ENCODE measurements around the gene TCEAL5.
"Not testable (repeated sequence)": the region's sequence is repeated elsewhere in the genome, so short reads cannot be mapped to it uniquely, and the experiment has no call there.

The TCEAL5 gene

GRCh38 chrX:103276581-103277002, at the start of gene TCEAL5:
Gene TCEAL5 (minus strand): TSS chrX:103276750. CDS start chrX:103274563, 2,187 bp downstream.
- ATAC-seq, result no peak
- Mint-ChIP-seq H3K4me3 (peak within 1 kb of the TSS; percentile 73 to 77), H3K27ac (no peak within 1 kb of the TSS), H3K4me1 (peaks cover 11% of the 10 kb centered on the region), H3K27me3 (peaks cover 64% of the 10 kb centered on the region), H3K9me3 (no peaks in the 10 kb centered on the region)
- no peak for DNase-seq

- Mint-ChIP-seq H3K9me3 (no peaks in the 10 kb centered on the region), H3K4me1 (peaks cover 6% of the 10 kb centered on the region), H3K4me3 (peak overlapping the region; percentile 78 to 86), H3K27ac (no peak overlapping the region), H3K27me3 (no peaks in the 10 kb centered on the region)
- no peak for ATAC-seq
- no peak for DNase-seq
These were observed 34.8 kb upstream of the TCEAL5 start for GRCh38 chrX:103311399-103311780.

- Mint-ChIP-seq H3K27me3 (no peaks in the 10 kb centered on the region), H3K4me3 (peak within 1 kb of the TSS; percentile 78 to 86), H3K9me3 (no peaks in the 10 kb centered on the region), H3K27ac (peak within 1 kb of the TSS; percentile 93 to 96), H3K4me1 (peaks cover 6% of the 10 kb centered on the region)
- ATAC-seq (peak; percentile 99), DNase-seq (peak; percentile 76 to 86)
These were observed 34.2 kb upstream of the TCEAL5 start, which contains the start of gene BEX2 for GRCh38 chrX:103310555-103311398. Gene BEX2 (minus strand): TSS chrX:103310990. CDS start chrX:103309976, 1,014 bp downstream.

GRCh38 chrX:103309860-103310554, 33.5 kb upstream of the TCEAL5 start:
- Mint-ChIP-seq H3K4me1 (peaks cover 8% of the 10 kb centered on the region), H3K4me3 (peak overlapping the region; percentile 76 to 86), H3K27ac (no peak overlapping the region), H3K27me3 (no peaks in the 10 kb centered on the region), H3K9me3 (no peaks in the 10 kb centered on the region)
- ATAC-seq, result peak; percentile 44
- DNase-seq, result peak; percentile 1 to 11

GRCh38 chrX:103305666-103306065, 29.1 kb upstream of the TCEAL5 start:
- not testable (repeated sequence) for H3K4me3 Mint-ChIP-seq, DNase-seq, ATAC-seq, H3K27me3 Mint-ChIP-seq, H3K9me3 Mint-ChIP-seq, H3K27ac Mint-ChIP-seq
- peaks cover 11% of the 10 kb centered on the region for H3K4me1 Mint-ChIP-seq

GRCh38 chrX:103304705-103305104, 28.2 kb upstream of the TCEAL5 start:
- H3K4me1 Mint-ChIP-seq, result peaks cover 8% of the 10 kb centered on the region
- H3K4me3 Mint-ChIP-seq, result no peak overlapping the region
- H3K27me3 Mint-ChIP-seq, result no peaks in the 10 kb centered on the region
- DNase-seq (no peak), ATAC-seq (peak; percentile 77)
- no peak overlapping the region for H3K27ac Mint-ChIP-seq
- H3K9me3 Mint-ChIP-seq, result no peaks in the 10 kb centered on the region

GRCh38 chrX:103293118-103293517, 16.6 kb upstream of the TCEAL5 start:
- DNase-seq, result no peak
- Mint-ChIP-seq H3K4me1 (no peaks in the 10 kb centered on the region), H3K27me3 (no peaks in the 10 kb centered on the region), H3K4me3 (no peak overlapping the region), H3K27ac (no peak overlapping the region), H3K9me3 (no peaks in the 10 kb centered on the region)
- no peak for ATAC-seq

- Mint-ChIP-seq H3K4me1 (peaks cover 11% of the 10 kb centered on the region), H3K9me3 (no peaks in the 10 kb centered on the region), H3K4me3 (no peak overlapping the region), H3K27ac (no peak overlapping the region), H3K27me3 (peaks cover 56% of the 10 kb centered on the region)
- DNase-seq, result no peak
- no peak for ATAC-seq
These were observed 3.1 kb upstream of the TCEAL5 start for GRCh38 chrX:103279624-103280023.

GRCh38 chrX:103275947-103276567, 493 bp downstream of the TCEAL5 start:
- H3K27me3 Mint-ChIP-seq, result peaks cover 64% of the 10 kb centered on the region
- H3K4me3 Mint-ChIP-seq, result peak overlapping the region; percentile 73 to 77
- no peak for ATAC-seq
- H3K9me3 Mint-ChIP-seq, result no peaks in the 10 kb centered on the region
- DNase-seq, result no peak
- H3K4me1 Mint-ChIP-seq, result peaks cover 11% of the 10 kb centered on the region
- no peak overlapping the region for H3K27ac Mint-ChIP-seq

- Mint-ChIP-seq H3K27ac (no peak overlapping the region), H3K4me3 (no peak overlapping the region), H3K27me3 (peaks cover 55% of the 10 kb centered on the region), H3K9me3 (no peaks in the 10 kb centered on the region), H3K4me1 (peaks cover 11% of the 10 kb centered on the region)
- DNase-seq (no peak), ATAC-seq (no peak)
These were observed 2.3 kb downstream of the TCEAL5 start for GRCh38 chrX:103274284-103274683.

GRCh38 chrX:103258275-103258674, 18.3 kb downstream of the TCEAL5 start:
- no peak for DNase-seq
- peaks cover 12% of the 10 kb centered on the region for H3K4me1 Mint-ChIP-seq
- no peak overlapping the region for H3K4me3 Mint-ChIP-seq
- no peak for ATAC-seq
- no peak overlapping the region for H3K27ac Mint-ChIP-seq
- H3K27me3 Mint-ChIP-seq, result peaks cover 7% of the 10 kb centered on the region
- H3K9me3 Mint-ChIP-seq, result no peaks in the 10 kb centered on the region

GRCh38 chrX:103256651-103257050, 19.9 kb downstream of the TCEAL5 start:
- Mint-ChIP-seq H3K9me3 (no peaks in the 10 kb centered on the region), H3K27ac (no peak overlapping the region), H3K4me3 (no peak overlapping the region), H3K27me3 (no peaks in the 10 kb centered on the region), H3K4me1 (peaks cover 17% of the 10 kb centered on the region)
- ATAC-seq (no peak), DNase-seq (no peak)

GRCh38 chrX:103254921-103255493, 21.5 kb downstream of the TCEAL5 start, which contains the start of gene TCEAL8:
Gene TCEAL8 (minus strand): TSS chrX:103255155. CDS start chrX:103253979, 1,176 bp downstream.
- ATAC-seq, result peak; percentile 83
- H3K4me1 Mint-ChIP-seq, result peaks cover 17% of the 10 kb centered on the region
- DNase-seq, result peak; percentile 21 to 55
- H3K4me3 Mint-ChIP-seq, result peak within 1 kb of the TSS; percentile 96 to 98
- H3K9me3 Mint-ChIP-seq, result no peaks in the 10 kb centered on the region
- H3K27me3 Mint-ChIP-seq, result no peaks in the 10 kb centered on the region
- H3K27ac Mint-ChIP-seq, result peak within 1 kb of the TSS; percentile 84 to 99

- Mint-ChIP-seq H3K27me3 (no peaks in the 10 kb centered on the region), H3K27ac (peak overlapping the region; percentile 84 to 99), H3K9me3 (no peaks in the 10 kb centered on the region), H3K4me3 (peak overlapping the region; percentile 96 to 98), H3K4me1 (peaks cover 17% of the 10 kb centered on the region)
- peak in 1 of 2 donors; percentile 56 for DNase-seq
- peak; percentile 83 for ATAC-seq
These were observed 22.3 kb downstream of the TCEAL5 start for GRCh38 chrX:103254171-103254824.

GRCh38 chrX:103253608-103254007, 22.9 kb downstream of the TCEAL5 start:
- Mint-ChIP-seq H3K27me3 (no peaks in the 10 kb centered on the region), H3K4me3 (peak overlapping the region; percentile 96 to 98), H3K9me3 (no peaks in the 10 kb centered on the region), H3K4me1 (peaks cover 17% of the 10 kb centered on the region), H3K27ac (peak overlapping the region; percentile 57 to 99)
- ATAC-seq (no peak), DNase-seq (no peak)
